Endothelial cell of umbilical vein (primary cell): ENCODE measurements around the gene C2orf74.

Experiments used
- CTCF ChIP-seq, 2 donors: IDR thresholded peaks; 1 replicate in 1 of 2; 2 replicates in 1 of 2; pipeline ENCODE4 v1.5.1; 2011; ENCODE audit warnings: low read length in 2 of 2, mild to moderate bottlenecking in 2 of 2, moderate library complexity in 2 of 2, control low read depth in 1 of 2, inconsistent platforms in 1 of 2, low read depth in 1 of 2; ENCODE audit not compliant: insufficient read depth in 1 of 2; ENCODE audit errors: extremely low read depth in 1 of 2
- EZH2 ChIP-seq: IDR thresholded peaks from 2 replicates; pipeline ENCODE4 v1.6.1; 2012; ENCODE audit warnings: borderline replicate concordance, low read depth, mild to moderate bottlenecking, moderate library complexity, low read length, inconsistent platforms; ENCODE audit not compliant: severe bottlenecking
- GATA2 ChIP-seq: IDR thresholded peaks from 2 replicates; pipeline ENCODE4 v1.7.0; 2011; ENCODE audit warnings: low read depth, mild to moderate bottlenecking, moderate library complexity, mixed read lengths, low read length; ENCODE audit not compliant: insufficient read length, insufficient read depth
- MAX ChIP-seq: IDR thresholded peaks from 2 replicates; pipeline ENCODE4 v1.6.1; 2011; ENCODE audit not compliant: insufficient read depth, insufficient read length
- MYC ChIP-seq: IDR thresholded peaks from one replicate; pipeline ENCODE4 v1.6.1; 2011; ENCODE audit warnings: mild to moderate bottlenecking, low read depth, low read length
- POLR2A ChIP-seq: IDR thresholded peaks from 2 replicates; pipeline ENCODE4 v1.6.1; 2012; ENCODE audit warnings: low read depth, mild to moderate bottlenecking, control low read depth, low read length
- POLR2AphosphoS5 ChIP-seq: IDR thresholded peaks from 2 replicates; pipeline ENCODE4 v1.6.1; 2012; ENCODE audit warnings: low read depth, mild to moderate bottlenecking, control low read depth, low read length, moderate library complexity; ENCODE audit not compliant: insufficient read depth

- TF ChIP-seq EZH2 (no peak), MAX (no peak), POLR2AphosphoS5 (no peak), CTCF (IDR thresholded peaks at IDR 0.05; ENCODE audit: extremely low read depth in 1 of 2, insufficient read depth in 1 of 2, low read depth in 1 of 2, low read length in 2 of 2) (no peak), MYC (no peak), POLR2A (no peak), GATA2 (no peak)
These were observed 15.9 kb downstream of the C2orf74 start for GRCh38 chr2:61177727-61178549.
